HCT116 (cell line): ENCODE results near the gene FRY. TPM values are rescaled to one million over a fixed set of nuclear protein-coding genes. Genes with fewer than 3 reads are reported as not detected.

Source experiments
- ATAC-seq: fragments of 200-7000 bp; cut with Tn5 transposase; 2 replicates; pipeline ENCODE4 v1.9.1; 2020; ENCODE audit warnings: mild to moderate bottlenecking, moderate library complexity
- BruUV-seq: library from RNA; stranded (reverse); fragments of 400-500 nt; replicated peaks from 2 replicates; lab custom pipeline; 2021; lab: Mats Ljungman, UMichigan
- CTCF ChIA-PET: fragments of 300-600 bp; sonication (Branson Sonifier 250); formaldehyde crosslinking; loops from one replicate; lab custom pipeline; 2021; ENCODE audit warnings: antibody characterized with exemption; lab: Charles Lee
- POLR2A ChIA-PET: fragments of 300-600, 350-600 bp; sonication (Branson Sonifier 250); formaldehyde crosslinking; loops from one replicate; lab custom pipeline; 2021; ENCODE audit warnings: antibody characterized with exemption; lab: Charles Lee
- RAD21 ChIA-PET, 2 experiments: fragments of 300-600 bp; sonication (Branson Sonifier 250); formaldehyde crosslinking; loops; one replicate each; lab custom pipeline; 2023; ENCODE audit warnings: low total read pairs in 2 of 2; ENCODE audit not compliant: uncharacterized antibody in 2 of 2, unreplicated experiment in 2 of 2, low non-redundant PET in 1 of 2; lab: Charles Lee
- DNase-seq: peaks from one replicate; pipeline ENCODE4 v3.0.0-alpha.2; 2010; ENCODE audit warnings: low read depth, low spot score
- H2AFZ ChIP-seq: fragments of 200-600 bp; shearing (Covaris generic), sonication (generic); 2 replicates; pipeline ENCODE4 v1.6.1; 2017; ENCODE audit warnings: low read depth, mixed run types, mixed read lengths, antibody characterized with exemption, low read length; ENCODE audit not compliant: poor library complexity, severe bottlenecking
- H3K27ac ChIP-seq: 2 replicates; pipeline ENCODE4 v1.5.1; 2012; ENCODE audit warnings: low read depth, low read length
- H3K27me3 ChIP-seq: fragments of 200-600 bp; sonication (generic); 2 replicates; pipeline ENCODE4 v1.6.1; 2016; ENCODE audit warnings: mixed run types, low read length, mixed read lengths; ENCODE audit not compliant: insufficient read depth
- H3K36me3 ChIP-seq, 2 experiments: fragments of 200-500 bp in 1 of 2; fragments of 200-600 bp in 1 of 2; sonication (Bioruptor generic) in 1 of 2; sonication (generic) in 1 of 2; 2 replicates each; pipeline versions ENCODE4 v1.5.1 to v1.6.1; 2014 to 2016; ENCODE audit warnings: low read length in 2 of 2, inconsistent platforms in 1 of 2, mixed read lengths in 1 of 2, mixed run types in 1 of 2; ENCODE audit not compliant: insufficient read depth in 2 of 2, control insufficient read depth in 1 of 2
- H3K4me1 ChIP-seq, 2 experiments: fragments of 200-600 bp in 1 of 2; sonication (generic) in 1 of 2; 2 replicates each; pipeline versions ENCODE4 v1.5.1 to v1.6.1; 2012 to 2017; ENCODE audit warnings: low read length in 2 of 2, inconsistent platforms in 1 of 2, mild to moderate bottlenecking in 1 of 2, mixed read lengths in 1 of 2, mixed run types in 1 of 2, moderate library complexity in 1 of 2; ENCODE audit not compliant: insufficient read depth in 2 of 2, control insufficient read depth in 1 of 2
- H3K4me2 ChIP-seq: fragments of 200-600 bp; sonication (generic); 2 replicates; pipeline ENCODE4 v1.6.1; 2017; ENCODE audit warnings: mixed run types, low read length, mixed read lengths
- H3K4me3 ChIP-seq, 2 experiments: fragments of 200-600 bp in 1 of 2; sonication (generic) in 1 of 2; replicated peaks in 1 of 2; 2 replicates each; pipeline ENCODE4 v1.5.1; 2011 to 2016; ENCODE audit warnings: low read length in 2 of 2, control low read depth in 1 of 2, low read depth in 1 of 2, mild to moderate bottlenecking in 1 of 2, mixed read lengths in 1 of 2, mixed run types in 1 of 2
- H3K79me2 ChIP-seq: fragments of 200-600 bp; sonication (generic); 2 replicates; pipeline ENCODE4 v1.6.1; 2017; ENCODE audit warnings: mild to moderate bottlenecking, mixed run types, low read length, moderate library complexity, mixed read lengths; ENCODE audit not compliant: insufficient read depth
- H3K9ac ChIP-seq: fragments of 200-600 bp; sonication (generic); 2 replicates; pipeline ENCODE4 v1.6.1; 2016; ENCODE audit warnings: low read length, mixed read lengths
- H3K9me2 ChIP-seq: fragments of 200-600 bp; sonication (generic), shearing (Covaris generic); 2 replicates; pipeline ENCODE4 v1.6.1; 2017; ENCODE audit warnings: mixed run types, mild to moderate bottlenecking, moderate library complexity; ENCODE audit not compliant: insufficient read depth
- H3K9me3 ChIP-seq, 2 experiments: fragments of 200-500 bp in 1 of 2; fragments of 200-600 bp in 1 of 2; sonication (Bioruptor generic) in 1 of 2; sonication (generic) in 1 of 2; 2 replicates each; pipeline ENCODE4 v1.6.1; 2014 to 2017; ENCODE audit warnings: low read length in 2 of 2, mixed read lengths in 2 of 2, inconsistent platforms in 1 of 2, low read depth in 1 of 2, mild to moderate bottlenecking in 1 of 2, mixed run types in 1 of 2, moderate library complexity in 1 of 2; ENCODE audit not compliant: control insufficient read depth in 1 of 2, insufficient read depth in 1 of 2
- H4K20me1 ChIP-seq: fragments of 200-600 bp; sonication (generic), shearing (Covaris generic); 2 replicates; pipeline ENCODE4 v1.6.1; 2017; ENCODE audit warnings: mixed run types, mild to moderate bottlenecking, moderate library complexity; ENCODE audit not compliant: insufficient read depth
- CBX3 ChIP-seq: IDR thresholded peaks from 2 replicates; pipeline ENCODE4 v1.6.1; 2012; ENCODE audit warnings: low read depth
- CTCF ChIP-seq, 3 experiments: fragments of 200-600 bp in 1 of 3; sonication (generic) in 1 of 3; IDR thresholded peaks in 2 of 3; conservative IDR thresholded peaks in 1 of 3; 2 replicates each; pipeline ENCODE4 v1.5.1; 2012 to 2017; ENCODE audit warnings: low read depth in 2 of 3, low read length in 2 of 3, antibody characterized with exemption in 1 of 3, borderline replicate concordance in 1 of 3, control low read depth in 1 of 3, mild to moderate bottlenecking in 1 of 3, mixed read lengths in 1 of 3, mixed run types in 1 of 3, moderate library complexity in 1 of 3; ENCODE audit not compliant: insufficient read depth in 1 of 3
- EZH2 ChIP-seq: fragments of 200-600 bp; sonication (generic); IDR thresholded peaks from 2 replicates; pipeline ENCODE4 v1.6.1; 2017; ENCODE audit warnings: antibody characterized with exemption, mixed run types
- MAX ChIP-seq: IDR thresholded peaks from 2 replicates; pipeline ENCODE4 v1.6.1; 2012
- SP1 ChIP-seq: IDR thresholded peaks from 2 replicates; pipeline ENCODE4 v1.6.1; 2012; ENCODE audit warnings: low read depth
- ZNF274 ChIP-seq: fragments of 200-500 bp; sonication (Bioruptor generic); IDR thresholded peaks from 2 replicates; pipeline ENCODE4 v1.6.1; 2014; ENCODE audit warnings: mild to moderate bottlenecking, low read depth, low read length, inconsistent platforms
- intact Hi-C: fragments of 100-400 bp; cut with micrococcal nuclease; formaldehyde crosslinking; loops from 2 replicates; pipeline ENCODE4 v1.10.0; 2022
- total RNA-seq: library from RNA; stranded (reverse); gene quantifications from one replicate; pipeline ENCODE4 v1.2.1, GENCODE V29; 2021; ENCODE audit not compliant: unreplicated experiment
- TF ChIP-seq, protein P1 (sequence below): IDR thresholded peaks from 2 replicates; pipeline ENCODE4 v1.6.1; 2011; ENCODE audit warnings: mild to moderate bottlenecking, low read length, moderate library complexity; ENCODE audit not compliant: insufficient replicate concordance; ENCODE audit errors: extremely low read depth

Gene FRY
- total RNA-seq, 1 experiment from 2014 or later: 1.4 TPM

GRCh38 chr13:32168131-32168530 lies 136.6 kb downstream of the FRY start:
- DNase-seq (no peak), ATAC-seq (no peak)
- intact Hi-C loops: no loop called here
- TF ChIP-seq MAX (no peak), EZH2 (no peak)
- Histone ChIP-seq H3K79me2 (no peaks in the 10 kb centered on the region), H3K4me2 (no peak overlapping the region), H2AFZ (no peak overlapping the region), H3K4me1 (peaks cover 0 to 4% of the 10 kb centered on the region in 2 experiments; a peak in 1 of 4 replicates), H3K27ac (no peak overlapping the region), H3K36me3 (no peaks in the 10 kb centered on the region), H3K27me3 (no peaks in the 10 kb centered on the region), H3K4me3 (no peak overlapping the region), H4K20me1 (no peaks in the 10 kb centered on the region), H3K9me3 (no peaks in the 10 kb centered on the region), H3K9ac (no peak overlapping the region), H3K9me2 (no peaks in the 10 kb centered on the region)
- ChIA-PET POLR2A (no interaction called here), RAD21 (no interaction called here), CTCF (no interaction called here)
- no TSS peak for BruUV-seq

GRCh38 chr13:32170841-32171240 lies 139.3 kb downstream of the FRY start:
- ATAC-seq (no peak), DNase-seq (no peak)
- Histone ChIP-seq H3K36me3 (no peaks in the 10 kb centered on the region), H3K9ac (no peak overlapping the region), H3K9me2 (no peaks in the 10 kb centered on the region), H4K20me1 (no peaks in the 10 kb centered on the region), H3K27ac (no peak overlapping the region), H3K4me1 (no peaks in the 10 kb centered on the region), H3K27me3 (no peaks in the 10 kb centered on the region), H3K9me3 (no peaks in the 10 kb centered on the region), H3K4me3 (no peak overlapping the region), H3K79me2 (no peaks in the 10 kb centered on the region), H3K4me2 (no peak overlapping the region), H2AFZ (no peak overlapping the region)
- no TSS peak for BruUV-seq
- ChIA-PET POLR2A (no interaction called here), CTCF (no interaction called here), RAD21 (no interaction called here)
- TF ChIP-seq ZNF274 (no peak), CTCF (IDR thresholded peaks at IDR 0.05 in 2 of 3, conservative IDR thresholded peaks at IDR 0.05 in 1 of 3; ENCODE audit: borderline replicate concordance in 1 of 3, insufficient read depth in 1 of 3, low read depth in 2 of 3, low read length in 2 of 3) (no peak), SP1 (no peak), CBX3 (no peak)
- TF ChIP-seq, protein P1, sequence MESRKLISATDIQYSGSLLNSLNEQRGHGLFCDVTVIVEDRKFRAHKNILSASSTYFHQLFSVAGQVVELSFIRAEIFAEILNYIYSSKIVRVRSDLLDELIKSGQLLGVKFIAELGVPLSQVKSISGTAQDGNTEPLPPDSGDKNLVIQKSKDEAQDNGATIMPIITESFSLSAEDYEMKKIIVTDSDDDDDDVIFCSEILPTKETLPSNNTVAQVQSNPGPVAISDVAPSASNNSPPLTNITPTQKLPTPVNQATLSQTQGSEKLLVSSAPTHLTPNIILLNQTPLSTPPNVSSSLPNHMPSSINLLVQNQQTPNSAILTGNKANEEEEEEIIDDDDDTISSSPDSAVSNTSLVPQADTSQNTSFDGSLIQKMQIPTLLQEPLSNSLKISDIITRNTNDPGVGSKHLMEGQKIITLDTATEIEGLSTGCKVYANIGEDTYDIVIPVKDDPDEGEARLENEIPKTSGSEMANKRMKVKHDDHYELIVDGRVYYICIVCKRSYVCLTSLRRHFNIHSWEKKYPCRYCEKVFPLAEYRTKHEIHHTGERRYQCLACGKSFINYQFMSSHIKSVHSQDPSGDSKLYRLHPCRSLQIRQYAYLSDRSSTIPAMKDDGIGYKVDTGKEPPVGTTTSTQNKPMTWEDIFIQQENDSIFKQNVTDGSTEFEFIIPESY: no peak
- intact Hi-C loops: no loop called here
